Astrocyte of the cerebellum (primary cell): ENCODE data around the gene PLK5.

Experiments used
- DNase-seq: peaks from one replicate; pipeline ENCODE4 v3.0.0-alpha.2; 2011; ENCODE audit warnings: low read depth
- H3K4me3 ChIP-seq: 2 replicates; pipeline ENCODE4 v1.5.1; 2011; ENCODE audit warnings: mild to moderate bottlenecking, low read depth, low read length, moderate library complexity
- in situ Hi-C: cut with HindIII; loops from 2 replicates; pipeline ENCODE4 v1.10.0; 2017; ENCODE audit warnings: low sequenced_read_pairs
- TF ChIP-seq, protein P1 (sequence below): IDR thresholded peaks from 2 replicates; pipeline ENCODE4 v1.5.1; 2012; ENCODE audit warnings: low read length, low read depth, moderate library complexity, mild to moderate bottlenecking; ENCODE audit errors: missing control alignments

The PLK5 gene

GRCh38 chr19:1510442-1510806 lies 13.5 kb upstream of the PLK5 start:
- TF ChIP-seq, protein P1, sequence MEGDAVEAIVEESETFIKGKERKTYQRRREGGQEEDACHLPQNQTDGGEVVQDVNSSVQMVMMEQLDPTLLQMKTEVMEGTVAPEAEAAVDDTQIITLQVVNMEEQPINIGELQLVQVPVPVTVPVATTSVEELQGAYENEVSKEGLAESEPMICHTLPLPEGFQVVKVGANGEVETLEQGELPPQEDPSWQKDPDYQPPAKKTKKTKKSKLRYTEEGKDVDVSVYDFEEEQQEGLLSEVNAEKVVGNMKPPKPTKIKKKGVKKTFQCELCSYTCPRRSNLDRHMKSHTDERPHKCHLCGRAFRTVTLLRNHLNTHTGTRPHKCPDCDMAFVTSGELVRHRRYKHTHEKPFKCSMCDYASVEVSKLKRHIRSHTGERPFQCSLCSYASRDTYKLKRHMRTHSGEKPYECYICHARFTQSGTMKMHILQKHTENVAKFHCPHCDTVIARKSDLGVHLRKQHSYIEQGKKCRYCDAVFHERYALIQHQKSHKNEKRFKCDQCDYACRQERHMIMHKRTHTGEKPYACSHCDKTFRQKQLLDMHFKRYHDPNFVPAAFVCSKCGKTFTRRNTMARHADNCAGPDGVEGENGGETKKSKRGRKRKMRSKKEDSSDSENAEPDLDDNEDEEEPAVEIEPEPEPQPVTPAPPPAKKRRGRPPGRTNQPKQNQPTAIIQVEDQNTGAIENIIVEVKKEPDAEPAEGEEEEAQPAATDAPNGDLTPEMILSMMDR: no peak
- no peak overlapping the region for H3K4me3 ChIP-seq
- in situ Hi-C loops: no loop called here
- DNase-seq: no peak

DNA sequence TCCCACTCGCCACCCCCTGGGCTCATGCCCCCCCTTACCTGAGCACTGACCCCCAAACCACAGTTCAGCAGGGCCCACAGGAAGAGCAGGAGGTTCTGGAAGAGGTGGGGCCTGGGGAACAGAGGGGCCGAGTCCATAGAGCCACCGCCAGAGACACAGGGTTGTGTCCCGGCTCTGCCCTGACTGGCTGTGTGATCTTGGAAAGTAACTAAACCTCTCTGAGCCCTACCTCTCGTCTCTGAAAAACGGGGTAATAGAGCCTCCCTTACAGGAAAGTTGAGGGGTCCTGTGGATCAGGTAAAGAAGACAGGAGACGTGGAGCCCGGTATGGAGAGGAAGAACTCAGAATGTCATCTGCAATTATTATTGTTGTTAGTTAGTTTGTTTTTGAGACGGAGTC lies 13.1 kb upstream of the PLK5 start:
- DNase-seq: no peak
- in situ Hi-C loops: no loop called here

GRCh38 chr19:1511318-1512317 lies 12.3 kb upstream of the PLK5 start:
- no peak overlapping the region for H3K4me3 ChIP-seq
- in situ Hi-C loops: no loop called here
- TF ChIP-seq, protein P1: no peak

More for the DNA sequence above, 13.1 kb upstream of the PLK5 start:
- H3K4me3 ChIP-seq: no peak overlapping the region
- TF ChIP-seq, protein P1: no peak

DNA sequence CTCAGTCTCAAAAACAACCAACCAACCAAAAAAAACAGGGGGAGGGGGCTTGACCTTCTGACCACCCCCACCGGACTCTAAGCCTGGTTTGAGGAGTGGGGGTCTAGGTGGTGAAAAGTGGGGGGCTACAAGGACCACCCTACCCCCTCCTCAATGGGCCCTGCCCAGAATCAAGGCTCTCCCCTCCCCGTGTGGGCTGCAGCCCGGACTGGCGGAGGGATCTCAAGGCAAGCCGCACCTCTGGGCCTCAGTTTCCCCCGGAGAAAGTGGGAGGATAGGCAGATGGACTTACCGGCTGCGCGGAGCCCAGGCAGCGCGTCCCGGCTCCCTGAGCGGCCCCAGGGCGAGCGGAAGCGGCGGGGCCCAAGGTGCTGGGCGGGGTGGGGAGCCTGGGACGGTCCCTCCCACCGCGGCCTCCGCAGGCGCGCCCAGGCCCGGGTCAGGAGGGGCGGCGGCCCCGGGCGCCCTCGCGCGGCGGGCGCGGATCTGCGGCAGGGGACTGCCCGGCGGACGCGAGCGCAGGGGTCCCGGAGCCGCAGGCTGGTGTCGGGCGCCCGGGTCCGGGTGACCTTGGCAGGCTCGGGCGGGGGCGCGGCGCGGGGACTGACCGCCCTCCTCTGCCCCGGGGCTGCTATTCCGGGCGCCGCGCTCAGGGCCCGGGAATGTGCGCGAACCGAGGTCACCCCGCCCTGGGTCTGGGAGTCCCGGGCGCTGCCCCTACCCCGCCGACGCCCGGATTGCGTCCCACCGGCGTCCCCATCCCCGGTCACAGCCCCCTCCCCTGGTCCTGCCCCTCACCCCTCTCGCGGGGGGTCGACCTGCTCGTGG lies 11.0 kb upstream of the PLK5 start, which contains the start of gene ADAMTSL5:
Gene ADAMTSL5 (minus strand): TSS at position 349 of the 828 bp plus-strand sequence. CDS start 2,076 bp downstream, outside the sequence.
- no peak for DNase-seq
- in situ Hi-C loops: no loop called here

More at GRCh38 chr19:1511318-1512317, 12.3 kb upstream of the PLK5 start:
- DNase-seq: no peak

GRCh38 chr19:1513499-1514294 lies 10.2 kb upstream of the PLK5 start:
- in situ Hi-C loops: no loop called here
- no peak for DNase-seq
- TF ChIP-seq, protein P1: peak; percentile 43
- H3K4me3 ChIP-seq: peak overlapping the region; percentile 34

More for the DNA sequence above, 11.0 kb upstream of the PLK5 start, which contains the start of gene ADAMTSL5:
- peak within 1 kb of the TSS; percentile 34 for H3K4me3 ChIP-seq
- TF ChIP-seq, protein P1: no peak
